ENCODE results near the gene ARHGEF4.

- TF ChIP-seq SP1 (IDR thresholded peaks at IDR 0.05), result no peak
- TF ChIP-seq FOXA1 (IDR thresholded peaks at IDR 0.05), result no peak
- TF ChIP-seq NFRKB (IDR thresholded peaks at IDR 0.05), result no peak
- no peak for TF ChIP-seq TARDBP (IDR thresholded peaks at IDR 0.05)
- TF ChIP-seq BHLHE40 (IDR thresholded peaks at IDR 0.05; ENCODE audit: borderline replicate concordance), result no peak
- TF ChIP-seq ELF4 (IDR thresholded peaks at IDR 0.05), result no peak
- no peak for TF ChIP-seq CTBP1 (IDR thresholded peaks at IDR 0.05; ENCODE audit: borderline replicate concordance)
- TF ChIP-seq ARNT (IDR thresholded peaks at IDR 0.05), result no peak
- no peak for TF ChIP-seq ZNF384 (IDR thresholded peaks at IDR 0.05)
- TF ChIP-seq PKNOX1 (IDR thresholded peaks at IDR 0.05), result no peak
- TF ChIP-seq FOXK2 (IDR thresholded peaks at IDR 0.05), result no peak
- TF ChIP-seq LEF1 (IDR thresholded peaks at IDR 0.05; ENCODE audit: borderline replicate concordance), result no peak
- TF ChIP-seq L3MBTL2 (conservative IDR thresholded peaks at IDR 0.05), result no peak
These were observed 208.7 kb downstream of the ARHGEF4 start for GRCh38 chr2:131045286-131046027.

All from HEK293T (cell line).